ENCODE data around the gene HIBADH.
"Not testable (repeated sequence)": the region's sequence is repeated elsewhere in the genome, so short reads cannot be mapped to it uniquely, and the experiment has no call there.

HIBADH gene

GRCh38 chr7:27585781-27586447 lies 76.8 kb downstream of the HIBADH start:
- Histone ChIP-seq H3K36me3 (no peaks in the 10 kb centered on the region), H3K4me3 (ENCODE audit: low read depth in 1 of 2, low read length in 1 of 2) (no peak overlapping the region), H3K27me3 (no peaks in the 10 kb centered on the region), H3K4me1 (ENCODE audit: control insufficient read depth in 1 of 2, insufficient read depth in 1 of 2, low read depth in 1 of 2, low read length in 1 of 2) (no peaks in the 10 kb centered on the region), H3K9me3 (no peaks in the 10 kb centered on the region), H3K27ac (no peak overlapping the region)
- TF ChIP-seq CTCF (IDR thresholded peaks at IDR 0.05) = no peak

GRCh38 chr7:27581906-27582305 lies 80.8 kb downstream of the HIBADH start:
- H3K9me3 ChIP-seq = no peaks in the 10 kb centered on the region
- no peaks in the 10 kb centered on the region for H3K36me3 ChIP-seq
- H3K27me3 ChIP-seq = peaks cover 9% of the 10 kb centered on the region
- no peak for TF ChIP-seq CTCF (IDR thresholded peaks at IDR 0.05)
- no peak overlapping the region for H3K27ac ChIP-seq
- no peaks in the 10 kb centered on the region for H3K4me1 ChIP-seq (ENCODE audit: control insufficient read depth in 1 of 2, insufficient read depth in 1 of 2, low read depth in 1 of 2, low read length in 1 of 2)
- no peak overlapping the region for H3K4me3 ChIP-seq (ENCODE audit: low read depth in 1 of 2, low read length in 1 of 2)

GRCh38 chr7:27581119-27581518 lies 81.6 kb downstream of the HIBADH start:
- peaks cover 9% of the 10 kb centered on the region for H3K27me3 ChIP-seq
- TF ChIP-seq CTCF (IDR thresholded peaks at IDR 0.05) = no peak
- no peaks in the 10 kb centered on the region for H3K36me3 ChIP-seq
- no peak overlapping the region for H3K27ac ChIP-seq
- no peaks in the 10 kb centered on the region for H3K9me3 ChIP-seq
- H3K4me3 ChIP-seq (ENCODE audit: low read depth in 1 of 2, low read length in 1 of 2) = no peak overlapping the region
- H3K4me1 ChIP-seq (ENCODE audit: control insufficient read depth in 1 of 2, insufficient read depth in 1 of 2, low read depth in 1 of 2, low read length in 1 of 2) = no peaks in the 10 kb centered on the region

GRCh38 chr7:27579565-27579964 lies 83.1 kb downstream of the HIBADH start:
- Histone ChIP-seq H3K4me3 (ENCODE audit: low read depth in 1 of 2, low read length in 1 of 2) (no peak overlapping the region), H3K27me3 (peaks cover 9% of the 10 kb centered on the region), H3K36me3 (no peaks in the 10 kb centered on the region), H3K27ac (no peak overlapping the region), H3K4me1 (ENCODE audit: control insufficient read depth in 1 of 2, insufficient read depth in 1 of 2, low read depth in 1 of 2, low read length in 1 of 2) (no peaks in the 10 kb centered on the region), H3K9me3 (no peaks in the 10 kb centered on the region)
- no peak for TF ChIP-seq CTCF (IDR thresholded peaks at IDR 0.05)

- H3K27me3 ChIP-seq; H3K4me3 ChIP-seq (ENCODE audit: low read depth in 1 of 2, low read length in 1 of 2); H3K4me1 ChIP-seq (ENCODE audit: control insufficient read depth in 1 of 2, insufficient read depth in 1 of 2, low read depth in 1 of 2, low read length in 1 of 2); H3K36me3 ChIP-seq; H3K9me3 ChIP-seq; H3K27ac ChIP-seq: not testable (repeated sequence)
These were observed 84.5 kb downstream of the HIBADH start for GRCh38 chr7:27578169-27578568.

GRCh38 chr7:27576360-27576944 lies 86.2 kb downstream of the HIBADH start:
- no peaks in the 10 kb centered on the region for H3K9me3 ChIP-seq
- TF ChIP-seq CTCF (IDR thresholded peaks at IDR 0.05) = no peak
- H3K27me3 ChIP-seq = peaks cover 9% of the 10 kb centered on the region
- H3K4me3 ChIP-seq (ENCODE audit: low read depth in 1 of 2, low read length in 1 of 2) = no peak overlapping the region
- H3K4me1 ChIP-seq (ENCODE audit: control insufficient read depth in 1 of 2, insufficient read depth in 1 of 2, low read depth in 1 of 2, low read length in 1 of 2) = no peaks in the 10 kb centered on the region
- H3K27ac ChIP-seq = no peak overlapping the region
- H3K36me3 ChIP-seq = no peaks in the 10 kb centered on the region

Data from neutrophil (primary cell).